ENCODE measurements around the gene AASDH. TPM values are rescaled to one million over a fixed set of nuclear protein-coding genes. Genes with fewer than 3 reads are reported as not detected.

Gene AASDH
- total and polyA plus RNA-seq, 2 of the 13 experiments (the other 11 are each of a cell fraction or from before 2014, with no cell fraction given), result 12.6 to 14.1 TPM

- 0 out of 2 replicates have a peak, but pooled peaks have one; percentile 43 for TF ChIP-seq AFF4 (CRISPR knock-in tag; IDR thresholded peaks at IDR 0.05)
- peak; percentile 44 for TF ChIP-seq SRSF1 (optimal IDR thresholded peaks at IDR 0.05; ENCODE audit: low read depth, low read length)
- TF ChIP-seq, protein P1, sequence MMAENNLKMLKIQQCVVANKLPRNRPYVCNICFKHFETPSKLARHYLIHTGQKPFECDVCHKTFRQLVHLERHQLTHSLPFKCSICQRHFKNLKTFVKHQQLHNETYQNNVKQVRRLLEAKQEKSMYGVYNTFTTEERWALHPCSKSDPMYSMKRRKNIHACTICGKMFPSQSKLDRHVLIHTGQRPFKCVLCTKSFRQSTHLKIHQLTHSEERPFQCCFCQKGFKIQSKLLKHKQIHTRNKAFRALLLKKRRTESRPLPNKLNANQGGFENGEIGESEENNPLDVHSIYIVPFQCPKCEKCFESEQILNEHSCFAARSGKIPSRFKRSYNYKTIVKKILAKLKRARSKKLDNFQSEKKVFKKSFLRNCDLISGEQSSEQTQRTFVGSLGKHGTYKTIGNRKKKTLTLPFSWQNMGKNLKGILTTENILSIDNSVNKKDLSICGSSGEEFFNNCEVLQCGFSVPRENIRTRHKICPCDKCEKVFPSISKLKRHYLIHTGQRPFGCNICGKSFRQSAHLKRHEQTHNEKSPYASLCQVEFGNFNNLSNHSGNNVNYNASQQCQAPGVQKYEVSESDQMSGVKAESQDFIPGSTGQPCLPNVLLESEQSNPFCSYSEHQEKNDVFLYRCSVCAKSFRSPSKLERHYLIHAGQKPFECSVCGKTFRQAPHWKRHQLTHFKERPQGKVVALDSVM (CRISPR knock-in tag; IDR thresholded peaks at IDR 0.05), result peak; percentile 62
- no peak for TF ChIP-seq GTF3A (CRISPR knock-in tag; conservative IDR thresholded peaks at IDR 0.05)
- TF ChIP-seq TBX2 (CRISPR knock-in tag; IDR thresholded peaks at IDR 0.05; ENCODE audit: borderline replicate concordance), result peak; percentile 84
- TF ChIP-seq ZNF224 (CRISPR knock-in tag; IDR thresholded peaks at IDR 0.05), result 0 out of 2 replicates have a peak, but pooled peaks have one; percentile 59
- TF ChIP-seq RFXAP (CRISPR knock-in tag; IDR thresholded peaks at IDR 0.05; ENCODE audit: borderline replicate concordance), result no peak; the same call in 1 of the 2 replicates
- peak; percentile 34; the same call in 1 of the 2 replicates for TF ChIP-seq NCOA2 (CRISPR knock-in tag; IDR thresholded peaks at IDR 0.05)
- 0 out of 2 replicates have a peak, but pooled peaks have one; percentile 23 for TF ChIP-seq ZNF646 (CRISPR knock-in tag; IDR thresholded peaks at IDR 0.05)
- TF ChIP-seq HMG20A (CRISPR knock-in tag; IDR thresholded peaks at IDR 0.05; ENCODE audit: borderline replicate concordance), result no peak
- no peak for TF ChIP-seq ZNF589 (CRISPR knock-in tag; conservative IDR thresholded peaks at IDR 0.05)
- no peak; the same call in 1 of the 2 replicates for TF ChIP-seq ZNF83 (CRISPR knock-in tag; IDR thresholded peaks at IDR 0.05; ENCODE audit: borderline replicate concordance)
- TF ChIP-seq ZNF572 (CRISPR knock-in tag; IDR thresholded peaks at IDR 0.05), result no peak; the same call in 1 of the 2 replicates
- TF ChIP-seq, protein P2, sequence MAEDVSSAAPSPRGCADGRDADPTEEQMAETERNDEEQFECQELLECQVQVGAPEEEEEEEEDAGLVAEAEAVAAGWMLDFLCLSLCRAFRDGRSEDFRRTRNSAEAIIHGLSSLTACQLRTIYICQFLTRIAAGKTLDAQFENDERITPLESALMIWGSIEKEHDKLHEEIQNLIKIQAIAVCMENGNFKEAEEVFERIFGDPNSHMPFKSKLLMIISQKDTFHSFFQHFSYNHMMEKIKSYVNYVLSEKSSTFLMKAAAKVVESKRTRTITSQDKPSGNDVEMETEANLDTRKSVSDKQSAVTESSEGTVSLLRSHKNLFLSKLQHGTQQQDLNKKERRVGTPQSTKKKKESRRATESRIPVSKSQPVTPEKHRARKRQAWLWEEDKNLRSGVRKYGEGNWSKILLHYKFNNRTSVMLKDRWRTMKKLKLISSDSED (CRISPR knock-in tag; IDR thresholded peaks at IDR 0.05), result no peak
Observed at GRCh38 chr4:56435140-56435926, 48.0 kb upstream of the AASDH start, which contains the start of gene PPAT (continued).

All from HepG2 (cell line).